Astrocyte of the cerebellum (primary cell): ENCODE results near the gene HOXA7.

Source experiments
- DNase-seq: peaks from one replicate; pipeline ENCODE4 v3.0.0-alpha.2; 2011; ENCODE audit warnings: low read depth
- H3K4me3 ChIP-seq: 2 replicates; pipeline ENCODE4 v1.5.1; 2011; ENCODE audit warnings: mild to moderate bottlenecking, low read depth, low read length, moderate library complexity
- in situ Hi-C: cut with HindIII; loops from 2 replicates; pipeline ENCODE4 v1.10.0; 2017; ENCODE audit warnings: low sequenced_read_pairs
- TF ChIP-seq, protein P1 (sequence below): IDR thresholded peaks from 2 replicates; pipeline ENCODE4 v1.5.1; 2012; ENCODE audit warnings: low read length, low read depth, moderate library complexity, mild to moderate bottlenecking; ENCODE audit errors: missing control alignments

The HOXA7 gene

DNA sequence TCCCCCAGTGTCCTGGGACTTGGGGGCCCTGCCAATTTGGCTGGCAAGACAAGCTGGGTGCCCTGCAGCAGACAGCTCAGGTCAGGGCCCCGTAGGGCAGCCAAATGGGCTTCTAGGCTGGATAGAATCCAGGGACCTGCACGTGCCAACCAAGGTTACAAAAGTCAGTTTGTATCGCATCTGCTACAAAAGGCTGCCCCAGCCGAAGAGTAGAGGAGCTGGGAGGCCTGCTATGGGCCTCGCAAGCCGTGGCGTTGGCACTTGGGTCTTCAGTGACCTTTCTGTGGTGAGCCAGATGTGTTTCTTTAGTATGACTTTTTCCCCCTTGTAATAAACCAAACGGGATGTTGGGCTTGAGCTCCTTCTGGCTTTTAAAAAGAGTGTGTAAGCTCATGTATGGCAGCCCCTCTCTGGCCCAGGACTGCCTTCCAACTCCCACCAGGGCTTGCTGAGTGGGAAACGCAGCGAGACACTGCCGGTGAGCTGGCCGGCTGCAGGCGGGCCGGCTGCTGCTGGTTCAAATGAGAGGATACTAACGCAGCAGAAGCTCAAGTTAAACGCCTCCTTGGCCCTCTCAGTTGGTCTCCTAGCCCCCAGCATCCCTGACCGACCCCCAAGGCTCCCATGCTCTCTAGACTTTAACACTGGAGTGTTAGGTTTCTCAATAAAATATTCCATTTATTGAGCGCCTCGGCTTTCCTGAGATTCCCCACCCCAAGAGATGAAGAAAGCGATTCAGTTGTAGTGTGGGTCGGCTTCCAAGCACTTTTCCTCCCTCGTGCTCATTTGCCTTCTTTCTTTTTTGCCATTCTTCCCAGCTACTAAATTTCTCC, 20.7 kb upstream of the HOXA7 start:
- DNase-seq, result no peak
- TF ChIP-seq, protein P1, sequence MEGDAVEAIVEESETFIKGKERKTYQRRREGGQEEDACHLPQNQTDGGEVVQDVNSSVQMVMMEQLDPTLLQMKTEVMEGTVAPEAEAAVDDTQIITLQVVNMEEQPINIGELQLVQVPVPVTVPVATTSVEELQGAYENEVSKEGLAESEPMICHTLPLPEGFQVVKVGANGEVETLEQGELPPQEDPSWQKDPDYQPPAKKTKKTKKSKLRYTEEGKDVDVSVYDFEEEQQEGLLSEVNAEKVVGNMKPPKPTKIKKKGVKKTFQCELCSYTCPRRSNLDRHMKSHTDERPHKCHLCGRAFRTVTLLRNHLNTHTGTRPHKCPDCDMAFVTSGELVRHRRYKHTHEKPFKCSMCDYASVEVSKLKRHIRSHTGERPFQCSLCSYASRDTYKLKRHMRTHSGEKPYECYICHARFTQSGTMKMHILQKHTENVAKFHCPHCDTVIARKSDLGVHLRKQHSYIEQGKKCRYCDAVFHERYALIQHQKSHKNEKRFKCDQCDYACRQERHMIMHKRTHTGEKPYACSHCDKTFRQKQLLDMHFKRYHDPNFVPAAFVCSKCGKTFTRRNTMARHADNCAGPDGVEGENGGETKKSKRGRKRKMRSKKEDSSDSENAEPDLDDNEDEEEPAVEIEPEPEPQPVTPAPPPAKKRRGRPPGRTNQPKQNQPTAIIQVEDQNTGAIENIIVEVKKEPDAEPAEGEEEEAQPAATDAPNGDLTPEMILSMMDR, result no peak
- in situ Hi-C loops, result no loop called here
- no peak overlapping the region for H3K4me3 ChIP-seq

DNA sequence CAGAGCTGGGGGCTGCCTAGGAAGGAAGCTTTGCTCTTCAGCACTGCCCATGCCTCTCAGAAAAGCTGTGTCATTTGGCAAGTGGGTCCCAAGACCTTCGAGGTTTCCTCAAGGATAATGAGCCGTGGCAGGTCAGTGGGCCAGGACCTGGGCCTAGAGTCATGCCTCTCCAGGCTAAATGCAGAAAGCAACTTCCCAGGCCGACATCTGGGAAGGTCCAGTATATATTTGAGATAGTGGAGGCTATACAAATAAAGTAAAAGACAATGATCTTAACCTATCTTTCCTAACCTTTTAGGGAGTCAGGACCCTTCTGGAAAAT, 20.0 kb upstream of the HOXA7 start:
- TF ChIP-seq, protein P1, result no peak
- DNase-seq, result no peak
- H3K4me3 ChIP-seq, result no peak overlapping the region
- in situ Hi-C loops, result no loop called here

DNA sequence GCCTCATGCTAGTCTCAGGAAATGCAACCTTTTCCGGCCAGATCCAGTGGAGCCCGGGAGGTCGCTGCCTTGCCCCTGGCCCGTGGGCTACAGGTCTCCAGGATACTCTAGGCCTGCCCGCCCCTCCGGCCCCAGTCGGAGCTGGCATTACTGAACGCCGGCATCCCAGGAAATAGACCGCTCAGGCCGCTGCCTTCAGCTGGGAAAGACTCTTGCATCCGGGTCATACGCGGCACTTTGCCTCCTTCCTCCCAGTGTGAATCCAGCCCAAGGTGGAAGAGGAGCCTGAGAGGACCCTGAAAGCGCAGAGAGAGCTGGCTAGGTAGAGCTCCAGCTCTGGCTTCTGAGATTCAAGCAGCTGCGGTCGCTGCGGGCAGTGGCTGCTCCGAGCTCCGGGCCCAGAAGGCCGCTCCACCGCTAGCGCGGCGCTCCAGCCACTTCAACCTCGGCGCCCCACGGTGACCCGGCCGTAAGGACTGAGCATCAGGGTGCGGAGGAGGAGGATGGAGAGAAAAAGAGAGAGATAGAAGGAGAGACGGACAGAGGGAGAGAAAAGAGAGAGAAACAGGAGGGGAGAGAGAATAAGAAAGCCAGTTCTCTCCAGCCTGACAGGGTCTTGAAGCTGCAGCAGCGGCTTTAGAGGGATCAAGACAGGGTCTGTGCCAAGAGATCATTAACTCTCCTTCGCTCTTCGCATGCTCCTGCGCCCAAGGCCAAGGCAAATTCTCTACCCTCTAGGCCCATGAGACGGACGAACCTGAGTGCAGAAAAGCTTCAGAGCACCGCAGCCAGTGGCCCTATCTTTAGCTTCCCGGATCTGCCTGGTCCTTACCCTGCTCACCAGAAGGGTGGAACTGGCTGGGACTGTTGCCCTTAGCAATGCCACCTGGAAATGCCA, 19.4 kb upstream of the HOXA7 start:
- no peak for DNase-seq
- TF ChIP-seq, protein P1, result no peak
- no peak overlapping the region for H3K4me3 ChIP-seq
- in situ Hi-C loops, result no loop called here

DNA sequence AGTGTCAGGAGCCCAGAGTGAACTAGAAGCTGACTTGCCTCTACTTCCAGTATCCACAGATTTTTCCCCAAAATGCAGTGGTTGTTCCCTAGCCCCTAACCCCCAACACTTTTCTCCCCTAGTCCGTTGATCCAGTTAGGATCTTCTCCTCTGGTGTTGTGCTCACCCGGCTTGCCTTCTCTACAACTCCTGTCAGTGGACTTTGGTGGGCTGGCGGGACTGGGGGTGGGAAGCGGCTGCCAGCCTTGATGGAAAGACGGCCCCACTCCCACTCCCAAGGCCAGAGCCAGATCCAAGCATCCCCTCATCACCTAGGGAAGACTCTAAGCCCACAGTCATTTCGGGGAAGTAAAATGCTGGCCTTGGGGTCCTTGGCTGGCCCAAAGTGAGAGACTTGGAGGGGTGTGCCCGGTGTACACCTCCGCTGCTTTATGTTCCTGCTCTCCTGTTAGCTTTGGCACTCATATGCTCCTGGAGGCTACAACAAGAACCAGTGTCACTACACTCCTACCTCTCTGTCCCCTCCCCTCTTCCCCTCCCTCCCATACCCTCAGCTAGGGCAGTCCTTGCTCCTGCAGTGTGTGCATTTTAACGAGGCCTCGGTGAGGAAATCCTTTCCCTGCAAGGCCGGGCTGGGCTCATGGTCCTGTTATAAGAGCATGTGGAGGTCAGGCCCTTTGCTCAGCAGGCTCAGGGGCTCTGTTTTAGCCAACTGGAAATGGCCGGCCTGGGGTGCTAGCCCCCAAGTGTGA, 18.6 kb upstream of the HOXA7 start:
- no peak for DNase-seq
- no peak overlapping the region for H3K4me3 ChIP-seq
- TF ChIP-seq, protein P1, result no peak
- in situ Hi-C loops, result loop anchor here (25.0 kb wide), 1 partner anchor 1013 kb away; the partner anchor contains the start of gene NFE2L3

DNA sequence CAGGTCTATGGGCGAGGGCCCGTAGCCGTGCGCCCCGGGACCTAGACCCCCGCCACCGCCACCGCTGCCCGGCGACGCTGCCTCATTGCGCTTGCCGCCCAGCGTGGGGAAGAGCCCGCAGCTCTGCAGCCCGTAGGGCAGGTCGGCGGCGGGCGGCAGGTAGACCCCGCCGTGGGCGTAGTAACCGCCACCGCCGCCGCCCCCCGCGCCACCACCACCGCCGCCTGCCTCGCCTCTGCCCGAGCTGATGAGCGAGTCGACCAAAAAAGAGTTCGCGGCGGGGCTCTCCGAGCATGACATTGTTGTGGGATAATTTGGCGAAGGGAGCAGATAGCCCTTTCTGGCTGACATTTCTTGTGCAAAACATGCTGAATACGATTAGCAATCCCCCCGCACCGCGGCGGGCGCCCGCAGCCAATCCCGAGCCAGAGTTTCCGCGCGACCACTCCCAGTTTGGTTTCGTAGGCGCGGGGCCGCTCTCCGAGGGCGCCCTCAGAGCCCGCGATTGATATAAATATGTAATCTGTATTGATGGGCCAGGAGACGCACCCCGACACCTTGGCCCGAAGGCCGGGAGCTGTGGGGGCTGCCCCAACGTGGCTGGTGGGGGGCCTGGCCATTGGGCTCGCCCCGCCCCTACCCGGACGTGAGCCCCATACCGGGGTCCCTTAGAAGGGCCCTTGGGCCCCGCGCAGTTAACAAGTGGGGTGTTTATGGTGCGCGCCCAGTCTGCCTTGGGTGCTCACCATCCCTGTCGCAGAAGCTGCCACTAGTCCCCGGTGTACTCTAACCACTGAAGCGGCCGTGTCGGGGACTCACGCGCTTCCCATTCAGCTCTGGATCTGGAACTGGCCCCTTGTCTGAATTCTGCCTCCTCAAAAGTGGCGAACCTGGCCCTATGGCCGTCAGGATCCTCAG, 17.7 kb upstream of the HOXA7 start, which contains the start of gene HOXA10:
Gene HOXA10 (minus strand): TSS at position 365 of the 918 bp plus-strand sequence. CDS start 14 bp downstream, at position 351.
- no peak within 1 kb of the TSS for H3K4me3 ChIP-seq

More for the DNA sequence above, 17.7 kb upstream of the HOXA7 start, which contains the start of gene HOXA10:
- no peak for DNase-seq
- in situ Hi-C loops, result loop anchor here (25.0 kb wide), 1 partner anchor 1012 kb away; the partner anchor contains the start of gene NFE2L3
- TF ChIP-seq, protein P1, result no peak
